IMR-90 (cell line): ENCODE data around the gene HOXD3.

Experiments used
- CEBPB ChIP-seq: IDR thresholded peaks from 2 replicates; pipeline ENCODE4 v1.6.1; 2012; ENCODE audit warnings: low read depth, low read length, improper control_type of control experiment
- FOS ChIP-seq: fragments of 150-350 bp; IDR thresholded peaks from 2 replicates; pipeline ENCODE4 v1.6.1; 2016; ENCODE audit warnings: low read depth, low read length
- MAFK ChIP-seq: IDR thresholded peaks from 2 replicates; pipeline ENCODE4 v1.6.1; 2012; ENCODE audit warnings: low read depth, low read length, improper control_type of control experiment
- MXI1 ChIP-seq: IDR thresholded peaks from 2 replicates; pipeline ENCODE4 v1.6.1; 2012; ENCODE audit warnings: low read depth, mild to moderate bottlenecking, low read length, moderate library complexity, borderline replicate concordance
- POLR2A ChIP-seq: IDR thresholded peaks from 2 replicates; pipeline ENCODE4 v1.6.1; 2012; ENCODE audit warnings: mild to moderate bottlenecking, low read depth, low read length
- RFX5 ChIP-seq: IDR thresholded peaks from 2 replicates; pipeline ENCODE4 v1.8.0; 2012; ENCODE audit warnings: low read depth, mild to moderate bottlenecking, low read length, moderate library complexity
- SMC3 ChIP-seq: fragments of 150-350 bp; IDR thresholded peaks from 2 replicates; pipeline ENCODE4 v1.6.1; 2016; ENCODE audit warnings: low read depth, mild to moderate bottlenecking, antibody characterized with exemption, low read length, moderate library complexity
- USF2 ChIP-seq: fragments of 150-350 bp; IDR thresholded peaks from 2 replicates; pipeline ENCODE4 v1.6.1; 2017; ENCODE audit warnings: mild to moderate bottlenecking, antibody characterized with exemption, low read length, low read depth
- TF ChIP-seq, protein P1 (sequence below): conservative IDR thresholded peaks from 2 replicates; pipeline ENCODE4 v1.5.1; 2012; ENCODE audit warnings: mild to moderate bottlenecking, low read depth, low read length, improper control_type of control experiment
- TF ChIP-seq, protein P2 (sequence below): fragments of 150-350 bp; IDR thresholded peaks from 2 replicates; pipeline ENCODE4 v1.6.1; 2016; ENCODE audit warnings: low read depth, mild to moderate bottlenecking, low read length, moderate library complexity, borderline replicate concordance

DNA sequence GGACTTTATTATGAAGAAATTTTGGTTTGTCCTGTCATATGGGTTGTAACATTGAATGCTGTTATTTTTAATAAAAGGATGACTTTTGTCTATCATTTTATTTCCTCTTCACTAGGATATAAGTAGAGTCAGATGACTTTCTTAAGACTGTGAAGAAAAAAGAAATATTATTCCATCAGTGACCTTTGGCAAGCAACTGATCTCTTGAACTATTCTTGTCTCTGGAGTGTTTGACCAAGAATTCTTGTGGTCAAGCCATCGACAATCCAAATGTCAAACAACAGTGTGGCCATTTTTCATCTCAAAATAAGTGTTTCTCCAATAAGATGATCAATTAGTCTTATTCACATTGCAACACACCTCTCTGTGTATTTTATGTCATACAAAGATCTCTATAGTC is 56.3 kb downstream of the HOXD3 start:
- TF ChIP-seq, protein P1, sequence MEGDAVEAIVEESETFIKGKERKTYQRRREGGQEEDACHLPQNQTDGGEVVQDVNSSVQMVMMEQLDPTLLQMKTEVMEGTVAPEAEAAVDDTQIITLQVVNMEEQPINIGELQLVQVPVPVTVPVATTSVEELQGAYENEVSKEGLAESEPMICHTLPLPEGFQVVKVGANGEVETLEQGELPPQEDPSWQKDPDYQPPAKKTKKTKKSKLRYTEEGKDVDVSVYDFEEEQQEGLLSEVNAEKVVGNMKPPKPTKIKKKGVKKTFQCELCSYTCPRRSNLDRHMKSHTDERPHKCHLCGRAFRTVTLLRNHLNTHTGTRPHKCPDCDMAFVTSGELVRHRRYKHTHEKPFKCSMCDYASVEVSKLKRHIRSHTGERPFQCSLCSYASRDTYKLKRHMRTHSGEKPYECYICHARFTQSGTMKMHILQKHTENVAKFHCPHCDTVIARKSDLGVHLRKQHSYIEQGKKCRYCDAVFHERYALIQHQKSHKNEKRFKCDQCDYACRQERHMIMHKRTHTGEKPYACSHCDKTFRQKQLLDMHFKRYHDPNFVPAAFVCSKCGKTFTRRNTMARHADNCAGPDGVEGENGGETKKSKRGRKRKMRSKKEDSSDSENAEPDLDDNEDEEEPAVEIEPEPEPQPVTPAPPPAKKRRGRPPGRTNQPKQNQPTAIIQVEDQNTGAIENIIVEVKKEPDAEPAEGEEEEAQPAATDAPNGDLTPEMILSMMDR: no peak
- TF ChIP-seq POLR2A (no peak), CEBPB (no peak), MAFK (no peak), FOS (no peak), MXI1 (no peak), USF2 (no peak), SMC3 (no peak), RFX5 (no peak)
- TF ChIP-seq, protein P2, sequence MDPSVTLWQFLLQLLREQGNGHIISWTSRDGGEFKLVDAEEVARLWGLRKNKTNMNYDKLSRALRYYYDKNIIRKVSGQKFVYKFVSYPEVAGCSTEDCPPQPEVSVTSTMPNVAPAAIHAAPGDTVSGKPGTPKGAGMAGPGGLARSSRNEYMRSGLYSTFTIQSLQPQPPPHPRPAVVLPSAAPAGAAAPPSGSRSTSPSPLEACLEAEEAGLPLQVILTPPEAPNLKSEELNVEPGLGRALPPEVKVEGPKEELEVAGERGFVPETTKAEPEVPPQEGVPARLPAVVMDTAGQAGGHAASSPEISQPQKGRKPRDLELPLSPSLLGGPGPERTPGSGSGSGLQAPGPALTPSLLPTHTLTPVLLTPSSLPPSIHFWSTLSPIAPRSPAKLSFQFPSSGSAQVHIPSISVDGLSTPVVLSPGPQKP: no peak
